Superior temporal gyrus (tissue), 1 donor: Measurements from ENCODE around the gene KCNC1.
A peak's percentile ranks its signal among the peaks of the same experiment; 100 is the strongest.

Experiments
- DNase-seq: peaks from one replicate; pipeline ENCODE4 v3.0.0-alpha.2; 2016; ENCODE audit errors: extremely low spot score

KCNC1 gene

GRCh38 chr11:17716807-17717206 lies 17.8 kb upstream of the KCNC1 start:
- DNase-seq: no peak

- DNase-seq: no peak
Measured at GRCh38 chr11:17718015-17718414, 16.6 kb upstream of the KCNC1 start.

DNA sequence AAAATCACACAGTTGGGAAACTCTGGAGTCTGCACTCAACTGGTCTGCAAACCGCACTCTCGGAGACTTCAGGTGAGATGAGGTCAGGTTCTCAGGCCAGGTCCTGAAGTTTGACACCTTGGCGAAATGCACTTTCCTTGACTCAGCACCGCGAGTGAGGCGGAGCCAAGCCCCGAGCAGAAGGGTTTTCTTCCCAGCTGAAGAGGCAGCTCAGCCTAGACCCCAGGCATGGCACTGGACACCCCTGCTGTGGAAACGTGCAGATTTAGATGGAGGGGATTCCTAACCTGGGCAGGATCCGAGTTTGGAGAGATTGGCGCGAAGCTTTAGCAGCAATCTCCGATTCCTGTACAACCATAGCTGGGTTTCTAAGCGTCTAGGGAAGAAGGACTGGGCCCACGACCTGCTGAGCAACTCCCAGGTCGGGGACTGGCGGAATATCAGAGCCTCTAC lies 16.0 kb upstream of the KCNC1 start:
- no peak for DNase-seq

GRCh38 chr11:17719028-17719937 lies 15.3 kb upstream of the KCNC1 start, which contains the start of gene MYOD1:
MYOD1 (plus strand) TSS chr11:17719571; CDS start chr11:17719783, 212 bp downstream.
- no peak for DNase-seq

GRCh38 chr11:17719938-17720795 lies 14.4 kb upstream of the KCNC1 start:
- DNase-seq: no peak

DNA sequence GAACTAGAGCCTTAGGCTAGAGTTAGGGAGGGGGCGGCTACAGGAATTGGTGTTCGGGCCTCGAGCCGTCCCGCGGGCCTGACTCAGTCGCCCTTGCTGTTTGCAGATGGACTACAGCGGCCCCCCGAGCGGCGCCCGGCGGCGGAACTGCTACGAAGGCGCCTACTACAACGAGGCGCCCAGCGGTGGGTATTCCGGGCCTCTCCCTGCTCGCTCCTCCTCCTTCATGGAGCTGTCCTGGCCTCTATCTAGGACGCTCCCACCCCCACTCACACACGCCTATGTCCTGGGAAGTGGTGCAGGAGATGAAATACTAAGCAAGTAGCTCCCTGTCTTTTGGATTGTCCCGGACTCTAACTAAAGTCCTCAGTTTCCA lies 13.8 kb upstream of the KCNC1 start:
- no peak for DNase-seq

- no peak for DNase-seq
Measured at GRCh38 chr11:17721242-17721999, 13.2 kb upstream of the KCNC1 start.

DNA sequence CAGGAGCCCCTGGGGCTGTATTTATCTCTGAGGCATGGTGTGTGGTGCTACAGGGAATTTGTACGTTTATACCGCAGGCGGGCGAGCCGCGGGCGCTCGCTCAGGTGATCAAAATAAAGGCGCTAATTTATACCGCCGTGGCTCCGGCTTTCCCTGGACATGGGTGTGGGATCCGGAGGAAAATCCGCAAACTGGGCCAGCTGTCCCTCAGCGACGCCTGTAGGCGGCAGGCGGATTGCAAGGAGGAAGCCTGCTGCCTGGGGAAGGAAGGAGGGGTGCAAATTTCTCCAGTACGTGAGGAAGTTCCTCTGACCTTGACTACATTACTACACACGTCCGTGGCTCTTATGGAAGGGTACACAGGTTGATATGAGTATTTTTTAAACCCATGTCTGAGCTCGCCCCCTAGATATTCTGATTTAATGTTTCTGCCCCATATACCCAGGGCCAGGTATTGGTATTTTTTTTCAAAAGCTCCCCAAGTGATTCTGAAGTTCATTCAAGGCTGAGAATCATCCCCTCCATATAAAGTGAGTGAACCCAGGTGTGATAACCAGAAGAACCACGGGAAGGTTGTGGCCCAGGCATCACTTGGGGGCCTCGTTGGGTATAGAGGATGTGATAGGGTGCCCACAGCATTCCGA lies 12.5 kb upstream of the KCNC1 start:
- no peak for DNase-seq

DNA sequence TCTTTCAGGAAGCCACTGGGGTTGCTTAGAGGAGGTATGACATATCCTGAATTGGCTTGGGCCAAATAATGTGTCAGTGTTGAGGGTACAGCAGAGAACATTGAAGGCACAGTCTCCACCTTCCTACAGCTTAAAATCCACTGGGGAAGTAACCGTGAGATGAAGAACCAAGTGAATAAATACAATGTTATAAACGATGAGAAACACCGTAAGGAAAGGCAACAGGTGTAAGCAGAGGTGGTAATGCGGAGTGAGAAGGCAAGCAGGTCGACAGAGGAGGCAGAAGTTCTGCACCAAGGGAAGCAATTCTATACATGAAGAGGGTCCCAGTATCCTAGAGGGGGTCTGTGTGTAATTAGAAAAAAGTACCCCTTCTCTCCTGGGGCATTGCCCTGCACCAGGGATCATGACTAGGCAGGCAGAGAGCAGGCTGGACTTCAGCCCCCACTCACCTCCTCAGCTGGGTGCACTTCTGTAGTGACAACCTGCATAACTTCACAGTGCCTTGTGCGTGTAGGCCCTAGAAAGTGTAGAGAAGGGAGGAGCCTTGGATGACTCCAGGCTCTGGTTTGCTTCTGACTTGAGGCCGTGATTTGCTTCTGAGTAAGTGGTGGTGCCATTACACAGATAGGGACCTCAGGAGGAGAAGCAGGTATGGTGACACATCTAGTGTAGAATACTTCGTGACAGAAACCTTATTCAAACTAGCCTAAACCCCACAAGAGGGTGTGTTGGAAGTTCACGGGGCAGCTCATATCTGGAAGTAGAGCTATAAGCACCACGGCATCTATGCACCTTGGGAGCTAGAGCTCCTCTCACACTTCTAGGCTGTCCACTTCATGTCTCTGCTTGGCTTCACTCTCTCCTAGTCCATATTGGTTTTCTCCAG lies 10.3 kb upstream of the KCNC1 start:
- no peak for DNase-seq

GRCh38 chr11:17725174-17725573 lies 9.4 kb upstream of the KCNC1 start:
- DNase-seq: no peak

DNA sequence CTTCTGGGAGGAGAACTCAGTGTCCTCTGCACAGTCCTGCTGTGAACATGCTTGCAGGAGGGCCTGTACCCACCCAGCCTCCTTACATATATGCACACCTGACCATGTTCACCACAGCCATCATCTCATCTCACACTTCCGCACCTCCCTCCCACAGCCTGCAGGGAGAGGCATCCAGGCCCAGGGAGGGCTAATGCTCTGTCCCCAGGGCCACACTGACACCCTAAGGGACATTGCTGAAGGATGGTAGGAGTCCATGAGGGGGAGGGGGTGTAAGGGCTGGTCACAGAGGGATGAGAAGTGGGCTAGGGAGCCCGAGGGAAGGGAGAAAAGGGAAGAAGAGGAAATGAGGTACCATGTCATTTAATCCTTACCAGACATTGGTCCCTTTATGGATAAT lies 4.4 kb upstream of the KCNC1 start:
- no peak for DNase-seq

- DNase-seq: peak; percentile 94
Measured at GRCh38 chr11:17730608-17731462, 3.7 kb upstream of the KCNC1 start.

- no peak for DNase-seq
Measured at GRCh38 chr11:17733261-17733660, 1.3 kb upstream of the KCNC1 start.

GRCh38 chr11:17734986-17735817 lies 621 bp downstream of the KCNC1 start:
- no peak for DNase-seq

- no peak for DNase-seq
Measured at GRCh38 chr11:17735818-17736578, 1.4 kb downstream of the KCNC1 start.

DNA sequence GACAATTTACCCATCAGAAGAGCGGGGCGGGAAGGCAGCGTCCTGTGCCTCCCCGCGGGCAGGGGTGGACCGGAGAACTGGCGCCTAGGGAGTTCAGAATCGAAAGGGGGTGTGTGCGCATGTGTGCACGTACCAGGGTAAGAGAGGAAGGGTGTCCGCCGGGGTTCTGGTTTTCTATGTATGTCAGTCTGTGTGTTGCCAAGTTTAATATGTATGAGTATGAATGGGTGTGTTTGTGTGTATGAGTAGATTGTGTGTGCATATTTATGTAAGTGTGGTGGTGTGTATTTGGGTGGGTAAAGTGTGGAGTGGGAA lies 2.0 kb downstream of the KCNC1 start:
- no peak for DNase-seq

- no peak for DNase-seq
Measured at GRCh38 chr11:17736930-17737817, 2.6 kb downstream of the KCNC1 start.
